B cell (primary cell): ENCODE data around the gene FZR1.

Source experiments
- EZH2 ChIP-seq: IDR thresholded peaks from 2 replicates; pipeline ENCODE4 v1.6.1; 2012; ENCODE audit warnings: borderline replicate concordance, low read depth, mild to moderate bottlenecking, moderate library complexity, low read length; ENCODE audit not compliant: insufficient read depth, poor library complexity, severe bottlenecking
- TF ChIP-seq, protein P1 (sequence below): fragments of 200-600 bp; IDR thresholded peaks from one replicate; pipeline ENCODE4 v1.8.0; 2022; ENCODE audit warnings: antibody characterized with exemption, mild to moderate bottlenecking

- TF ChIP-seq, protein P1, sequence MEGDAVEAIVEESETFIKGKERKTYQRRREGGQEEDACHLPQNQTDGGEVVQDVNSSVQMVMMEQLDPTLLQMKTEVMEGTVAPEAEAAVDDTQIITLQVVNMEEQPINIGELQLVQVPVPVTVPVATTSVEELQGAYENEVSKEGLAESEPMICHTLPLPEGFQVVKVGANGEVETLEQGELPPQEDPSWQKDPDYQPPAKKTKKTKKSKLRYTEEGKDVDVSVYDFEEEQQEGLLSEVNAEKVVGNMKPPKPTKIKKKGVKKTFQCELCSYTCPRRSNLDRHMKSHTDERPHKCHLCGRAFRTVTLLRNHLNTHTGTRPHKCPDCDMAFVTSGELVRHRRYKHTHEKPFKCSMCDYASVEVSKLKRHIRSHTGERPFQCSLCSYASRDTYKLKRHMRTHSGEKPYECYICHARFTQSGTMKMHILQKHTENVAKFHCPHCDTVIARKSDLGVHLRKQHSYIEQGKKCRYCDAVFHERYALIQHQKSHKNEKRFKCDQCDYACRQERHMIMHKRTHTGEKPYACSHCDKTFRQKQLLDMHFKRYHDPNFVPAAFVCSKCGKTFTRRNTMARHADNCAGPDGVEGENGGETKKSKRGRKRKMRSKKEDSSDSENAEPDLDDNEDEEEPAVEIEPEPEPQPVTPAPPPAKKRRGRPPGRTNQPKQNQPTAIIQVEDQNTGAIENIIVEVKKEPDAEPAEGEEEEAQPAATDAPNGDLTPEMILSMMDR, result no peak
- TF ChIP-seq EZH2, result no peak
These were observed 9.5 kb upstream of the FZR1 start for GRCh38 chr19:3496392-3497273.
